ENCODE measurements around the gene AFP. TPM values are rescaled to one million over a fixed set of nuclear protein-coding genes. Genes with fewer than 3 reads are reported as not detected.
A peak's percentile ranks its signal among the peaks of the same experiment; 100 is the strongest.

The AFP gene
- total and polyA plus RNA-seq, 9 donors = 0.13 to 59.8 (median 0.65) TPM

- H3K9me3 ChIP-seq (replicated peaks; ENCODE audit: control insufficient read depth, low read depth, low read length) = no peaks in the 10 kb centered on the region
Measured at GRCh38 chr4:73447671-73448070, 11.7 kb downstream of the AFP start.

GRCh38 chr4:73448448-73449203 lies 12.6 kb downstream of the AFP start:
- Histone ChIP-seq H3K27ac (ENCODE audit: low read length) (no peak overlapping the region), H3K27me3 (ENCODE audit: control insufficient read depth, insufficient read depth, low read length) (no peaks in the 10 kb centered on the region), H3K36me3 (ENCODE audit: control insufficient read depth, insufficient read depth, low read length) (no peaks in the 10 kb centered on the region), H3K4me1 (ENCODE audit: control insufficient read depth, insufficient read depth, low read length) (peaks cover 4% of the 10 kb centered on the region), H3K4me3 (ENCODE audit: low read length) (no peak overlapping the region), H3K9me3 (replicated peaks; ENCODE audit: control insufficient read depth, low read depth, low read length) (no peaks in the 10 kb centered on the region)
- no CpG with 5 or more reads among the region's 4 CpGs for WGBS (ENCODE audit: insufficient coverage)
- DNase-seq = no peak

More at GRCh38 chr4:73447671-73448070, 11.7 kb downstream of the AFP start:
- WGBS (ENCODE audit: insufficient coverage) = 75% methylated on average over 1 of the region's 4 CpGs
- no peak overlapping the region for H3K27ac ChIP-seq (ENCODE audit: low read length)
- peaks cover 4% of the 10 kb centered on the region for H3K4me1 ChIP-seq (ENCODE audit: control insufficient read depth, insufficient read depth, low read length)
- H3K27me3 ChIP-seq (ENCODE audit: control insufficient read depth, insufficient read depth, low read length) = no peaks in the 10 kb centered on the region
- DNase-seq = no peak
- H3K36me3 ChIP-seq (ENCODE audit: control insufficient read depth, insufficient read depth, low read length) = no peaks in the 10 kb centered on the region
- no peak overlapping the region for H3K4me3 ChIP-seq (ENCODE audit: low read length)

GRCh38 chr4:73450398-73451004 lies 14.5 kb downstream of the AFP start:
- WGBS (ENCODE audit: insufficient coverage) = 48% methylated on average over 4 of the region's 9 CpGs
- H3K27me3 ChIP-seq (ENCODE audit: control insufficient read depth, insufficient read depth, low read length) = no peaks in the 10 kb centered on the region
- peaks cover 4% of the 10 kb centered on the region for H3K4me1 ChIP-seq (ENCODE audit: control insufficient read depth, insufficient read depth, low read length)
- H3K36me3 ChIP-seq (ENCODE audit: control insufficient read depth, insufficient read depth, low read length) = no peaks in the 10 kb centered on the region
- no peak overlapping the region for H3K4me3 ChIP-seq (ENCODE audit: low read length)
- DNase-seq = peak; percentile 32
- H3K27ac ChIP-seq (ENCODE audit: low read length) = no peak overlapping the region
- no peaks in the 10 kb centered on the region for H3K9me3 ChIP-seq (replicated peaks; ENCODE audit: control insufficient read depth, low read depth, low read length)

GRCh38 chr4:73451404-73451803 lies 15.4 kb downstream of the AFP start:
- no peaks in the 10 kb centered on the region for H3K9me3 ChIP-seq (replicated peaks; ENCODE audit: control insufficient read depth, low read depth, low read length)
- no peak overlapping the region for H3K4me3 ChIP-seq (ENCODE audit: low read length)
- DNase-seq = peak; percentile 28
- H3K27ac ChIP-seq (ENCODE audit: low read length) = no peak overlapping the region
- H3K4me1 ChIP-seq (ENCODE audit: control insufficient read depth, insufficient read depth, low read length) = peaks cover 4% of the 10 kb centered on the region
- H3K27me3 ChIP-seq (ENCODE audit: control insufficient read depth, insufficient read depth, low read length) = no peaks in the 10 kb centered on the region
- H3K36me3 ChIP-seq (ENCODE audit: control insufficient read depth, insufficient read depth, low read length) = no peaks in the 10 kb centered on the region
- WGBS (ENCODE audit: insufficient coverage) = no CpG with 5 or more reads among the region's 3 CpGs

GRCh38 chr4:73451981-73452747 lies 16.1 kb downstream of the AFP start:
- Histone ChIP-seq H3K9me3 (replicated peaks; ENCODE audit: control insufficient read depth, low read depth, low read length) (no peaks in the 10 kb centered on the region), H3K27ac (ENCODE audit: low read length) (no peak overlapping the region), H3K27me3 (ENCODE audit: control insufficient read depth, insufficient read depth, low read length) (no peaks in the 10 kb centered on the region), H3K36me3 (ENCODE audit: control insufficient read depth, insufficient read depth, low read length) (no peaks in the 10 kb centered on the region), H3K4me3 (ENCODE audit: low read length) (no peak overlapping the region), H3K4me1 (ENCODE audit: control insufficient read depth, insufficient read depth, low read length) (peaks cover 4% of the 10 kb centered on the region)
- 75% methylated on average over 1 of the region's 4 CpGs for WGBS (ENCODE audit: insufficient coverage)
- peak; percentile 23 for DNase-seq

- no peak for DNase-seq
- no peak overlapping the region for H3K27ac ChIP-seq (ENCODE audit: low read length)
- no peak overlapping the region for H3K4me3 ChIP-seq (ENCODE audit: low read length)
- no peaks in the 10 kb centered on the region for H3K36me3 ChIP-seq (ENCODE audit: control insufficient read depth, insufficient read depth, low read length)
- WGBS (ENCODE audit: insufficient coverage) = no CpG with 5 or more reads among the region's 2 CpGs
- peaks cover 4% of the 10 kb centered on the region for H3K4me1 ChIP-seq (ENCODE audit: control insufficient read depth, insufficient read depth, low read length)
- H3K27me3 ChIP-seq (ENCODE audit: control insufficient read depth, insufficient read depth, low read length) = no peaks in the 10 kb centered on the region
- H3K9me3 ChIP-seq (replicated peaks; ENCODE audit: control insufficient read depth, low read depth, low read length) = no peaks in the 10 kb centered on the region
Measured at GRCh38 chr4:73452953-73453700, 17.1 kb downstream of the AFP start.

- peaks cover 4% of the 10 kb centered on the region for H3K4me1 ChIP-seq (ENCODE audit: control insufficient read depth, insufficient read depth, low read length)
- no peaks in the 10 kb centered on the region for H3K27me3 ChIP-seq (ENCODE audit: control insufficient read depth, insufficient read depth, low read length)
- no peak overlapping the region for H3K4me3 ChIP-seq (ENCODE audit: low read length)
- no peaks in the 10 kb centered on the region for H3K36me3 ChIP-seq (ENCODE audit: control insufficient read depth, insufficient read depth, low read length)
- H3K27ac ChIP-seq (ENCODE audit: low read length) = no peak overlapping the region
- no peak for DNase-seq
- no peaks in the 10 kb centered on the region for H3K9me3 ChIP-seq (replicated peaks; ENCODE audit: control insufficient read depth, low read depth, low read length)
Measured at GRCh38 chr4:73453701-73454005, 17.6 kb downstream of the AFP start.

- Histone ChIP-seq H3K9me3 (replicated peaks; ENCODE audit: control insufficient read depth, low read depth, low read length) (no peaks in the 10 kb centered on the region), H3K27ac (ENCODE audit: low read length) (no peak overlapping the region), H3K27me3 (ENCODE audit: control insufficient read depth, insufficient read depth, low read length) (no peaks in the 10 kb centered on the region), H3K4me1 (ENCODE audit: control insufficient read depth, insufficient read depth, low read length) (peaks cover 4% of the 10 kb centered on the region), H3K4me3 (ENCODE audit: low read length) (no peak overlapping the region), H3K36me3 (ENCODE audit: control insufficient read depth, insufficient read depth, low read length) (no peaks in the 10 kb centered on the region)
- no CpG with 5 or more reads among the region's 3 CpGs for WGBS (ENCODE audit: insufficient coverage)
- DNase-seq = no peak
Measured at GRCh38 chr4:73454920-73455319, 18.9 kb downstream of the AFP start.

- 74% methylated on average over 5 of the region's 5 CpGs for WGBS (ENCODE audit: insufficient coverage)
Measured at GRCh38 chr4:73456177-73457022, 20.4 kb downstream of the AFP start.

More at GRCh38 chr4:73456177-73457022, 20.4 kb downstream of the AFP start:
- Histone ChIP-seq H3K9me3 (replicated peaks; ENCODE audit: control insufficient read depth, low read depth, low read length) (no peaks in the 10 kb centered on the region), H3K27ac (ENCODE audit: low read length) (no peak overlapping the region), H3K27me3 (ENCODE audit: control insufficient read depth, insufficient read depth, low read length) (no peaks in the 10 kb centered on the region), H3K4me3 (ENCODE audit: low read length) (no peak overlapping the region), H3K4me1 (ENCODE audit: control insufficient read depth, insufficient read depth, low read length) (no peaks in the 10 kb centered on the region), H3K36me3 (ENCODE audit: control insufficient read depth, insufficient read depth, low read length) (no peaks in the 10 kb centered on the region)
- no peak for DNase-seq
